HepG2 (cell line): ENCODE results near the gene TMEM178A. TPM values are rescaled to one million over a fixed set of nuclear protein-coding genes. Genes with fewer than 3 reads are reported as not detected.
A peak's percentile ranks its signal among the peaks of the same experiment; 100 is the strongest.

ENCODE experiments used
- ARNTL ChIP-seq: sonication (generic); formaldehyde crosslinking; IDR thresholded peaks from 2 replicates; pipeline ENCODE4 v1.4.0; 2020; ENCODE audit warnings: mild to moderate bottlenecking, missing genetic modification reagents
- KDM2A ChIP-seq: sonication (generic); formaldehyde crosslinking; IDR thresholded peaks from 2 replicates; pipeline ENCODE4 v1.4.0; 2020; ENCODE audit warnings: low read depth, missing genetic modification reagents, borderline replicate concordance
- RAD21 ChIP-seq: fragments of 450-650 bp; formaldehyde crosslinking; IDR thresholded peaks from 2 replicates; pipeline ENCODE4 v1.5.0; 2020; ENCODE audit warnings: mild to moderate bottlenecking
- RXRA ChIP-seq: sonication (generic); formaldehyde crosslinking; IDR thresholded peaks from 2 replicates; pipeline ENCODE4 v1.5.1; 2020; ENCODE audit warnings: missing genetic modification reagents
- SMC3 ChIP-seq: IDR thresholded peaks from 2 replicates; pipeline ENCODE4 v1.6.1; 2011; ENCODE audit warnings: low read length, improper control_type of control experiment
- STAG1 ChIP-seq: sonication (generic); formaldehyde crosslinking; IDR thresholded peaks from 2 replicates; pipeline ENCODE4 v1.4.0; 2020; ENCODE audit warnings: missing genetic modification reagents
- TBL1XR1 ChIP-seq: fragments of 150-350 bp; IDR thresholded peaks from 2 replicates; pipeline ENCODE4 v1.6.1; 2014; ENCODE audit warnings: borderline replicate concordance, low read length; ENCODE audit not compliant: partially characterized antibody
- TEAD3 ChIP-seq: optimal IDR thresholded peaks from 2 replicates; pipeline ENCODE3; 2016; ENCODE audit warnings: borderline replicate concordance
- ZNF260 ChIP-seq: sonication (generic); formaldehyde crosslinking; IDR thresholded peaks from 2 replicates; pipeline ENCODE4 v1.4.0; 2020; ENCODE audit warnings: missing genetic modification reagents, low read depth, mild to moderate bottlenecking, borderline replicate concordance
- ZNF382 ChIP-seq: sonication (generic); formaldehyde crosslinking; IDR thresholded peaks from 2 replicates; pipeline ENCODE4 v1.5.0; 2020; ENCODE audit warnings: missing genetic modification reagents, mild to moderate bottlenecking, borderline replicate concordance
- ZNF557 ChIP-seq: sonication (generic); formaldehyde crosslinking; IDR thresholded peaks from 2 replicates; pipeline ENCODE4 v1.4.0; 2020; ENCODE audit warnings: missing genetic modification reagents
- polyA plus RNA-seq, 8 experiments: library from polyadenylated mRNA; depleted of rRNA in 3 of 8; stranded (reverse) in 7 of 8; unstranded in 1 of 8; fragments of >200 nt; fragmentation: Illumina TruSeq in 4 of 8; extraction: Trizol in 4 of 8; gene quantifications; 2 replicates each; pipeline versions ENCODE4 v1.2.1 to v1.2.3, GENCODE V29; 2011 to 2016; ENCODE audit warnings: low read depth in 4 of 8, missing spikeins in 1 of 8, mixed read lengths in 1 of 8; ENCODE audit not compliant: insufficient read depth in 1 of 8
- total RNA-seq, 5 experiments: library from RNA; depleted of rRNA; stranded (reverse); fragments of >200 nt; fragmentation: Illumina TruSeq; extraction: Trizol; gene quantifications; 2 replicates each; pipeline ENCODE4 v1.2.3, GENCODE V29; 2016; ENCODE audit warnings: low read depth in 1 of 5
- TF ChIP-seq, protein P1 (sequence below): sonication (generic); formaldehyde crosslinking; IDR thresholded peaks from 2 replicates; pipeline ENCODE4 v1.4.0; 2020; ENCODE audit warnings: missing genetic modification reagents, mild to moderate bottlenecking, borderline replicate concordance
- TF ChIP-seq, protein P2 (sequence below): sonication (generic); formaldehyde crosslinking; IDR thresholded peaks from 2 replicates; pipeline ENCODE4 v1.5.0; 2020; ENCODE audit warnings: mild to moderate bottlenecking, missing genetic modification reagents, moderate library complexity

TMEM178A gene
- total and polyA plus RNA-seq, 2 of the 13 experiments (the other 11 are each of a cell fraction or from before 2014, with no cell fraction given), result 0.38 to 3.3 TPM

DNA sequence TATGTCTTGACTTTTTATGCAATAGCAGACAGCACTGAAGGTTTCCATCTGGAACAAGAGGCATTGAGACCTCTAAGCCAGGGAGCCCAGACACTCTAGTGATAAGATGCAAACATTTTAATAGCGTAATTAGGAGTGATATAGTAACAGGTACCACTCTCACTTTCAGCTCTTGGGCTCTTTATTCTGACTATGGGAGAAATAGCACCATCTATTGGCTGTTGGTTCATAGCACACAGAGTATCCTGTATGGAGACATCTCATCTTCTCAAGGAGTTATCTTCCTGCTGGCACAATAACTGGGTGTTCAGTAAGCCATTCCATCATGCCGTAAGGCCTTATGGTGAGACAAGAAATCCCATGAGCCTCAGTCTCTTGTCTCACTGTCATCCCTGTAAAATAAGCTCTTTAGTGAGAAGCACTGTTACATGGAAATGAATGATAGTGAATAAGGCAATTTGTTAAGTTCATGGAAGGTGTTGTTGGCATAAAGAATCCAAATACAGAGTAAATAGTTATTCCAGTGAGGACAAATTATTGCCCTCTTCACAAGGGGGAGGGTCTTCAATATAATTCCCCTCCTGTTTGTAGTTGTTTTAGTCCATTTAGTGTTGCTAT, 65.1 kb downstream of the TMEM178A start (continued):
- TF ChIP-seq, protein P1, sequence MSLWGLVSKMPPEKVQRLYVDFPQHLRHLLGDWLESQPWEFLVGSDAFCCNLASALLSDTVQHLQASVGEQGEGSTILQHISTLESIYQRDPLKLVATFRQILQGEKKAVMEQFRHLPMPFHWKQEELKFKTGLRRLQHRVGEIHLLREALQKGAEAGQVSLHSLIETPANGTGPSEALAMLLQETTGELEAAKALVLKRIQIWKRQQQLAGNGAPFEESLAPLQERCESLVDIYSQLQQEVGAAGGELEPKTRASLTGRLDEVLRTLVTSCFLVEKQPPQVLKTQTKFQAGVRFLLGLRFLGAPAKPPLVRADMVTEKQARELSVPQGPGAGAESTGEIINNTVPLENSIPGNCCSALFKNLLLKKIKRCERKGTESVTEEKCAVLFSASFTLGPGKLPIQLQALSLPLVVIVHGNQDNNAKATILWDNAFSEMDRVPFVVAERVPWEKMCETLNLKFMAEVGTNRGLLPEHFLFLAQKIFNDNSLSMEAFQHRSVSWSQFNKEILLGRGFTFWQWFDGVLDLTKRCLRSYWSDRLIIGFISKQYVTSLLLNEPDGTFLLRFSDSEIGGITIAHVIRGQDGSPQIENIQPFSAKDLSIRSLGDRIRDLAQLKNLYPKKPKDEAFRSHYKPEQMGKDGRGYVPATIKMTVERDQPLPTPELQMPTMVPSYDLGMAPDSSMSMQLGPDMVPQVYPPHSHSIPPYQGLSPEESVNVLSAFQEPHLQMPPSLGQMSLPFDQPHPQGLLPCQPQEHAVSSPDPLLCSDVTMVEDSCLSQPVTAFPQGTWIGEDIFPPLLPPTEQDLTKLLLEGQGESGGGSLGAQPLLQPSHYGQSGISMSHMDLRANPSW (CRISPR knock-in tag), result no peak
- TF ChIP-seq KDM2A (CRISPR knock-in tag) (no peak), ZNF382 (CRISPR knock-in tag) (no peak), STAG1 (CRISPR knock-in tag) (peak; percentile 92), ARNTL (0 out of 2 replicates have a peak, but pooled peaks have one; percentile 45), SMC3 (peak; percentile 66), RXRA (CRISPR knock-in tag) (no peak), RAD21 (CRISPR knock-in tag) (peak; percentile 78), ZNF260 (CRISPR knock-in tag) (no peak), TBL1XR1 (no peak), ZNF557 (CRISPR knock-in tag) (no peak), TEAD3 (CRISPR knock-in tag) (peak; percentile 36)
- TF ChIP-seq, protein P2, sequence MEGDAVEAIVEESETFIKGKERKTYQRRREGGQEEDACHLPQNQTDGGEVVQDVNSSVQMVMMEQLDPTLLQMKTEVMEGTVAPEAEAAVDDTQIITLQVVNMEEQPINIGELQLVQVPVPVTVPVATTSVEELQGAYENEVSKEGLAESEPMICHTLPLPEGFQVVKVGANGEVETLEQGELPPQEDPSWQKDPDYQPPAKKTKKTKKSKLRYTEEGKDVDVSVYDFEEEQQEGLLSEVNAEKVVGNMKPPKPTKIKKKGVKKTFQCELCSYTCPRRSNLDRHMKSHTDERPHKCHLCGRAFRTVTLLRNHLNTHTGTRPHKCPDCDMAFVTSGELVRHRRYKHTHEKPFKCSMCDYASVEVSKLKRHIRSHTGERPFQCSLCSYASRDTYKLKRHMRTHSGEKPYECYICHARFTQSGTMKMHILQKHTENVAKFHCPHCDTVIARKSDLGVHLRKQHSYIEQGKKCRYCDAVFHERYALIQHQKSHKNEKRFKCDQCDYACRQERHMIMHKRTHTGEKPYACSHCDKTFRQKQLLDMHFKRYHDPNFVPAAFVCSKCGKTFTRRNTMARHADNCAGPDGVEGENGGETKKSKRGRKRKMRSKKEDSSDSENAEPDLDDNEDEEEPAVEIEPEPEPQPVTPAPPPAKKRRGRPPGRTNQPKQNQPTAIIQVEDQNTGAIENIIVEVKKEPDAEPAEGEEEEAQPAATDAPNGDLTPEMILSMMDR (CRISPR knock-in tag), result peak; percentile 89
